ENCODE results near the gene ARHGAP42.

DNA sequence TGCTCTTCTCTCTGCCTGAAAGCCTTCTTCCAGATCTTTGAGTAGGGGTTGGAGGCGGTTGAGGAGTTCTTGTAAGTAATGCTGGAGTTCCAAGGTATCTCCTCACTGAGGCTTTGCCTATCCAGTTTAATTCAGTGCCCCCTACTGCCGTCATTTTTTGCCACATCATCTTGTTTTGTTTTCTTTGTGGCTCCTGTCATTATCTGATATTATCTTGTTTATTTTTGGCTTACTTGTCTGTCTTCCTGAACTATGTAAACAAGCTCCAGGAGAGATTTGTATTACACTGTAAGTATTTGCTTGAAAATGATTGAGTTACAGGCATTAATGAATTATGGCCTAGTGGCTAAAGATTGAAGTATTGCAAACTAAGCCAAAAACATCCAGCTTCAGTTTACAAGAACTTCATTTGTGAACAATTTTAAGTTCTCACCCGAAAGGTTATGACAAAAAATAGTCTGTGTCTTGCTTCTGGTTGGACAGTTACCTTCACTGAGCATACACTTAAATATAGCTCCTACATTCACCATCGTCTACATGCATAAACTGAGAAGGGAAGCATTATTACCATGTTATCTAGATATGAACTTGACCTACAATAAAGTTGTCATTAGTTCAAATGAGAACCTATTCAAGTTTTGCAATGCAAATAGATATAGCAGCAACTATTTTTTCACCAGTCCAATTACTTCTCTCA is 154.8 kb downstream of the ARHGAP42 start:
- TF ChIP-seq, protein P1, sequence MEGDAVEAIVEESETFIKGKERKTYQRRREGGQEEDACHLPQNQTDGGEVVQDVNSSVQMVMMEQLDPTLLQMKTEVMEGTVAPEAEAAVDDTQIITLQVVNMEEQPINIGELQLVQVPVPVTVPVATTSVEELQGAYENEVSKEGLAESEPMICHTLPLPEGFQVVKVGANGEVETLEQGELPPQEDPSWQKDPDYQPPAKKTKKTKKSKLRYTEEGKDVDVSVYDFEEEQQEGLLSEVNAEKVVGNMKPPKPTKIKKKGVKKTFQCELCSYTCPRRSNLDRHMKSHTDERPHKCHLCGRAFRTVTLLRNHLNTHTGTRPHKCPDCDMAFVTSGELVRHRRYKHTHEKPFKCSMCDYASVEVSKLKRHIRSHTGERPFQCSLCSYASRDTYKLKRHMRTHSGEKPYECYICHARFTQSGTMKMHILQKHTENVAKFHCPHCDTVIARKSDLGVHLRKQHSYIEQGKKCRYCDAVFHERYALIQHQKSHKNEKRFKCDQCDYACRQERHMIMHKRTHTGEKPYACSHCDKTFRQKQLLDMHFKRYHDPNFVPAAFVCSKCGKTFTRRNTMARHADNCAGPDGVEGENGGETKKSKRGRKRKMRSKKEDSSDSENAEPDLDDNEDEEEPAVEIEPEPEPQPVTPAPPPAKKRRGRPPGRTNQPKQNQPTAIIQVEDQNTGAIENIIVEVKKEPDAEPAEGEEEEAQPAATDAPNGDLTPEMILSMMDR (IDR thresholded peaks at IDR 0.05): no peak
- TF ChIP-seq POLR2AphosphoS5 (IDR thresholded peaks at IDR 0.05): no peak
